Measurements from ENCODE around the gene NRP1. TPM values are rescaled to one million over a fixed set of nuclear protein-coding genes. Genes with fewer than 3 reads are reported as not detected.

Gene NRP1
- polyA plus RNA-seq, 1 of the 3 experiments (the other 2 are of a cell fraction): 129 TPM

DNA sequence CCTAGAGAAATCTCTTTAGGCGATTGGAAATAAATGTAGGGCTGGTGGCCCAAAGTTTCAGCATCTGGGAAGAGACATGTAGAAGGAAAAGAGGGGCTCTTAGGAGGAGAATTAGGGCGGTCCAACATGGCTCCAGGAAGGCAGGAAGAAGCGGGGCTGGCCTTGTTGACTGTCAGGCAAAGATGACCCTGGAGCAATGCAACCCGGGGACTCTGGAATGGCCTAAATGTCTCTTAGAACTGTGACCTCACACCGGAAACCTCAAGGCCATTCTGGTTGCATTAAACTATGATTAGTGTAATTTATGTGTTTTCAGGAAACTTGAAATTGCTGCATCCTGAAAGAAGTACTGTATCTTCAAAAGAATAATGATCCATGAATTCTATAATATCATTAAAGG lies 66.8 kb downstream of the NRP1 start:
- Histone ChIP-seq H3K27me3 (ENCODE audit: insufficient read depth) (no peaks in the 10 kb centered on the region), H3F3A (replicated peaks; ENCODE audit: insufficient read depth) (peaks cover 63% of the 10 kb centered on the region), H3K9ac (no peak overlapping the region), H2AFZ (ENCODE audit: low read depth) (no peak overlapping the region), H3K9me2 (no peaks in the 10 kb centered on the region), H3K36me3 (replicated peaks in 1 of 2; ENCODE audit: control insufficient read depth in 1 of 2, insufficient read depth in 2 of 2, low read length in 1 of 2) (peaks cover 25 to 65% of the 10 kb centered on the region in 2 experiments), H3K4me1 (ENCODE audit: control insufficient read depth in 1 of 2, insufficient read depth in 2 of 2, low read depth in 1 of 2, low read length in 1 of 2) (peaks cover 14 to 40% of the 10 kb centered on the region in 2 experiments), H3K27ac (ENCODE audit: low read depth in 2 of 2, low read length in 1 of 2) (peak overlapping the region in 1 of 2 experiments; percentile 97; a peak in 1 of 4 replicates), H3K4me3 (ENCODE audit: low read depth in 2 of 2, low read length in 1 of 2) (no peak overlapping the region), H3K4me2 (no peak overlapping the region), H3K79me2 (ENCODE audit: insufficient read depth) (peaks cover 72% of the 10 kb centered on the region), H3K9me3 (no peaks in the 10 kb centered on the region), H4K20me1 (ENCODE audit: insufficient read depth) (no peaks in the 10 kb centered on the region; the same call in 1 of the 2 replicates)
- ChIA-PET CTCF (no interaction called here), POLR2A (no interaction called here)
- TF ChIP-seq GATA2 (CRISPR knock-in tag; IDR thresholded peaks at IDR 0.05): no peak
- no peak for TF ChIP-seq RXRA (IDR thresholded peaks at IDR 0.05; ENCODE audit: borderline replicate concordance, low read depth)
- TF ChIP-seq, protein P1, sequence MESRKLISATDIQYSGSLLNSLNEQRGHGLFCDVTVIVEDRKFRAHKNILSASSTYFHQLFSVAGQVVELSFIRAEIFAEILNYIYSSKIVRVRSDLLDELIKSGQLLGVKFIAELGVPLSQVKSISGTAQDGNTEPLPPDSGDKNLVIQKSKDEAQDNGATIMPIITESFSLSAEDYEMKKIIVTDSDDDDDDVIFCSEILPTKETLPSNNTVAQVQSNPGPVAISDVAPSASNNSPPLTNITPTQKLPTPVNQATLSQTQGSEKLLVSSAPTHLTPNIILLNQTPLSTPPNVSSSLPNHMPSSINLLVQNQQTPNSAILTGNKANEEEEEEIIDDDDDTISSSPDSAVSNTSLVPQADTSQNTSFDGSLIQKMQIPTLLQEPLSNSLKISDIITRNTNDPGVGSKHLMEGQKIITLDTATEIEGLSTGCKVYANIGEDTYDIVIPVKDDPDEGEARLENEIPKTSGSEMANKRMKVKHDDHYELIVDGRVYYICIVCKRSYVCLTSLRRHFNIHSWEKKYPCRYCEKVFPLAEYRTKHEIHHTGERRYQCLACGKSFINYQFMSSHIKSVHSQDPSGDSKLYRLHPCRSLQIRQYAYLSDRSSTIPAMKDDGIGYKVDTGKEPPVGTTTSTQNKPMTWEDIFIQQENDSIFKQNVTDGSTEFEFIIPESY (IDR thresholded peaks at IDR 0.05; ENCODE audit: borderline replicate concordance, low read depth): no peak
- WGBS (ENCODE audit: low lambda C conversion rate): 95% methylated on average over 5 of the region's 5 CpGs
- no peak for DNase-seq

DNA sequence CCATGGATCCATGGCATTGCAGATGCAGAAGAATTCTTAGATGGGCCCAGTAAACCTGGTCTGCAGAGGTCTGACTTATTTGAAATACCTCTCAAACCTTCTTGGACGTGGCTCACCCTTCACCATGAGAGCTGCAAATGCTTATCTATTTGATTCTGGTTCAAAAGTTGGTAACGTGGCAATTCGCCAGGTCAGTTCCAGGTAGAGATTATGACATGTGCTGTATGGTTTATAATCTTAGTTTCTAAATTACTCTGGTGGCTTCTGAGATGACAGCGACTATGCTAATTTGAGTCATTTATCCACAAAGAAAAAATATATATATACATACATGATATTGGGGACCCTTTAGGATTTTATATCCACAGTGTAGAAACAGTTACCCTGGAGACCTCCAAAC lies 68.8 kb downstream of the NRP1 start:
- peaks cover 0 to 21% of the 10 kb centered on the region in 2 experiments for H3K4me1 ChIP-seq (ENCODE audit: control insufficient read depth in 1 of 2, insufficient read depth in 2 of 2, low read depth in 1 of 2, low read length in 1 of 2)
- H3F3A ChIP-seq (replicated peaks; ENCODE audit: insufficient read depth): peaks cover 57% of the 10 kb centered on the region
- H4K20me1 ChIP-seq (ENCODE audit: insufficient read depth): no peaks in the 10 kb centered on the region
- POLR2A ChIA-PET: no interaction called here
- peak overlapping the region; percentile 56; the same call in 1 of the 2 replicates for H3K4me2 ChIP-seq
- TF ChIP-seq FOXJ3 (CRISPR knock-in tag; IDR thresholded peaks at IDR 0.05) (no peak), NFIC (IDR thresholded peaks at IDR 0.05; ENCODE audit: borderline replicate concordance) (0 out of 2 replicates have a peak, but pooled peaks have one; percentile 11)
- H3K27me3 ChIP-seq (ENCODE audit: insufficient read depth): no peaks in the 10 kb centered on the region
- H3K36me3 ChIP-seq (replicated peaks in 1 of 2; ENCODE audit: control insufficient read depth in 1 of 2, insufficient read depth in 2 of 2, low read length in 1 of 2): peaks cover 28 to 79% of the 10 kb centered on the region in 2 experiments
- H3K27ac ChIP-seq (ENCODE audit: low read depth in 2 of 2, low read length in 1 of 2): peak overlapping the region in 1 of 2 experiments; percentile 97; a peak in 2 of 4 replicates
- no peaks in the 10 kb centered on the region for H3K9me3 ChIP-seq
- DNase-seq: no peak
- no peak overlapping the region for H3K9ac ChIP-seq
- H3K9me2 ChIP-seq: no peaks in the 10 kb centered on the region
- WGBS (ENCODE audit: low lambda C conversion rate): 89% methylated on average over 4 of the region's 4 CpGs
- H2AFZ ChIP-seq (ENCODE audit: low read depth): no peak overlapping the region
- H3K79me2 ChIP-seq (ENCODE audit: insufficient read depth): peaks cover 74% of the 10 kb centered on the region
- CTCF ChIA-PET: no interaction called here
- no peak overlapping the region for H3K4me3 ChIP-seq (ENCODE audit: low read depth in 2 of 2, low read length in 1 of 2)

DNA sequence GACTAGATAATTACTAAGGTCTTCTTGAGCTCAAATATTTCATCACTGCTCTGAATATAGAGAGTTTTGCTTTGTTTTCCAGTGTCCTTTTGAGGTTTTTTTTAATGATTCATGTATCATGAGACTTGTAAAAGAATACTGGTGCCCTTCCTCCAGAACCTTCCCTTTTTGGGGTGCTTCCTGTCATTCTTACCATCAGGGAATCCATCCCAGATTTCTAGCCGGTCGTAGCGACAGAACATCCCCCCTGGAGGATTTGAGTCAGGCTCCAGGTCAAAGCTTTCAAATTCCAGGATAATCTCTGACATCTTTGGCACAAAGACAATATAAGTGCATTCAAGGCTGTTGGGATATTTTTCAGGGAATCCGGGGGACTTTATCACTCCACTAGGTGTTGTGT lies 71.0 kb downstream of the NRP1 start:
- H3F3A ChIP-seq (replicated peaks; ENCODE audit: insufficient read depth): peaks cover 69% of the 10 kb centered on the region
- H3K9ac ChIP-seq: peak overlapping the region; percentile 60
- peaks cover 3 to 31% of the 10 kb centered on the region in 2 experiments for H3K4me1 ChIP-seq (ENCODE audit: control insufficient read depth in 1 of 2, insufficient read depth in 2 of 2, low read depth in 1 of 2, low read length in 1 of 2)
- CTCF ChIA-PET: no interaction called here
- H3K9me3 ChIP-seq: no peaks in the 10 kb centered on the region
- no peaks in the 10 kb centered on the region for H3K9me2 ChIP-seq
- no peaks in the 10 kb centered on the region for H4K20me1 ChIP-seq (ENCODE audit: insufficient read depth)
- 10% methylated on average over 4 of the region's 4 CpGs for WGBS (ENCODE audit: low lambda C conversion rate)
- POLR2A ChIA-PET: no interaction called here
- H3K27me3 ChIP-seq (ENCODE audit: insufficient read depth): no peaks in the 10 kb centered on the region
- no peak overlapping the region for H3K4me3 ChIP-seq (ENCODE audit: low read depth in 2 of 2, low read length in 1 of 2)
- no peak for DNase-seq
- peaks cover 68% of the 10 kb centered on the region for H3K79me2 ChIP-seq (ENCODE audit: insufficient read depth)
- H3K27ac ChIP-seq (ENCODE audit: low read depth in 2 of 2, low read length in 1 of 2): peak overlapping the region; percentile 86 to 97
- H2AFZ ChIP-seq (ENCODE audit: low read depth): no peak overlapping the region
- peaks cover 16 to 76% of the 10 kb centered on the region in 2 experiments for H3K36me3 ChIP-seq (replicated peaks in 1 of 2; ENCODE audit: control insufficient read depth in 1 of 2, insufficient read depth in 2 of 2, low read length in 1 of 2)
- peak overlapping the region; percentile 56 for H3K4me2 ChIP-seq
- TF ChIP-seq FOXM1 (IDR thresholded peaks at IDR 0.05; ENCODE audit: low read depth): no peak
- TF ChIP-seq, protein P2, sequence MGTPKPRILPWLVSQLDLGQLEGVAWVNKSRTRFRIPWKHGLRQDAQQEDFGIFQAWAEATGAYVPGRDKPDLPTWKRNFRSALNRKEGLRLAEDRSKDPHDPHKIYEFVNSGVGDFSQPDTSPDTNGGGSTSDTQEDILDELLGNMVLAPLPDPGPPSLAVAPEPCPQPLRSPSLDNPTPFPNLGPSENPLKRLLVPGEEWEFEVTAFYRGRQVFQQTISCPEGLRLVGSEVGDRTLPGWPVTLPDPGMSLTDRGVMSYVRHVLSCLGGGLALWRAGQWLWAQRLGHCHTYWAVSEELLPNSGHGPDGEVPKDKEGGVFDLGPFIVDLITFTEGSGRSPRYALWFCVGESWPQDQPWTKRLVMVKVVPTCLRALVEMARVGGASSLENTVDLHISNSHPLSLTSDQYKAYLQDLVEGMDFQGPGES (IDR thresholded peaks at IDR 0.05; ENCODE audit: low read depth, low read length): no peak
- TF ChIP-seq, protein P3, sequence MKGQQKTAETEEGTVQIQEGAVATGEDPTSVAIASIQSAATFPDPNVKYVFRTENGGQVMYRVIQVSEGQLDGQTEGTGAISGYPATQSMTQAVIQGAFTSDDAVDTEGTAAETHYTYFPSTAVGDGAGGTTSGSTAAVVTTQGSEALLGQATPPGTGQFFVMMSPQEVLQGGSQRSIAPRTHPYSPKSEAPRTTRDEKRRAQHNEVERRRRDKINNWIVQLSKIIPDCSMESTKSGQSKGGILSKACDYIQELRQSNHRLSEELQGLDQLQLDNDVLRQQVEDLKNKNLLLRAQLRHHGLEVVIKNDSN (IDR thresholded peaks at IDR 0.05; ENCODE audit: borderline replicate concordance, low read depth): no peak
- TF ChIP-seq, protein P4, sequence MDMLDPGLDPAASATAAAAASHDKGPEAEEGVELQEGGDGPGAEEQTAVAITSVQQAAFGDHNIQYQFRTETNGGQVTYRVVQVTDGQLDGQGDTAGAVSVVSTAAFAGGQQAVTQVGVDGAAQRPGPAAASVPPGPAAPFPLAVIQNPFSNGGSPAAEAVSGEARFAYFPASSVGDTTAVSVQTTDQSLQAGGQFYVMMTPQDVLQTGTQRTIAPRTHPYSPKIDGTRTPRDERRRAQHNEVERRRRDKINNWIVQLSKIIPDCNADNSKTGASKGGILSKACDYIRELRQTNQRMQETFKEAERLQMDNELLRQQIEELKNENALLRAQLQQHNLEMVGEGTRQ (IDR thresholded peaks at IDR 0.05; ENCODE audit: borderline replicate concordance, low read depth, low read length): no peak
- TF ChIP-seq SMC3 (IDR thresholded peaks at IDR 0.05; ENCODE audit: low read depth, low read length): no peak
- no peak for TF ChIP-seq FOXJ3 (CRISPR knock-in tag; IDR thresholded peaks at IDR 0.05)
- no peak for TF ChIP-seq GATA2 (CRISPR knock-in tag; IDR thresholded peaks at IDR 0.05)
- TF ChIP-seq RXRA (IDR thresholded peaks at IDR 0.05; ENCODE audit: borderline replicate concordance, low read depth): peak; percentile 41; the same call in 1 of the 2 replicates
- TF ChIP-seq TCF12 (IDR thresholded peaks at IDR 0.05): peak; percentile 55
- TF ChIP-seq, protein P5, sequence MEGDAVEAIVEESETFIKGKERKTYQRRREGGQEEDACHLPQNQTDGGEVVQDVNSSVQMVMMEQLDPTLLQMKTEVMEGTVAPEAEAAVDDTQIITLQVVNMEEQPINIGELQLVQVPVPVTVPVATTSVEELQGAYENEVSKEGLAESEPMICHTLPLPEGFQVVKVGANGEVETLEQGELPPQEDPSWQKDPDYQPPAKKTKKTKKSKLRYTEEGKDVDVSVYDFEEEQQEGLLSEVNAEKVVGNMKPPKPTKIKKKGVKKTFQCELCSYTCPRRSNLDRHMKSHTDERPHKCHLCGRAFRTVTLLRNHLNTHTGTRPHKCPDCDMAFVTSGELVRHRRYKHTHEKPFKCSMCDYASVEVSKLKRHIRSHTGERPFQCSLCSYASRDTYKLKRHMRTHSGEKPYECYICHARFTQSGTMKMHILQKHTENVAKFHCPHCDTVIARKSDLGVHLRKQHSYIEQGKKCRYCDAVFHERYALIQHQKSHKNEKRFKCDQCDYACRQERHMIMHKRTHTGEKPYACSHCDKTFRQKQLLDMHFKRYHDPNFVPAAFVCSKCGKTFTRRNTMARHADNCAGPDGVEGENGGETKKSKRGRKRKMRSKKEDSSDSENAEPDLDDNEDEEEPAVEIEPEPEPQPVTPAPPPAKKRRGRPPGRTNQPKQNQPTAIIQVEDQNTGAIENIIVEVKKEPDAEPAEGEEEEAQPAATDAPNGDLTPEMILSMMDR (IDR thresholded peaks at IDR 0.05): no peak
- no peak for TF ChIP-seq GABPA (IDR thresholded peaks at IDR 0.05; ENCODE audit: low read depth)
- TF ChIP-seq RAD21 (IDR thresholded peaks at IDR 0.05; ENCODE audit: low read length): no peak
- no peak for TF ChIP-seq TAF1 (IDR thresholded peaks at IDR 0.05; ENCODE audit: borderline replicate concordance, low read depth, low read length)

Measured in SK-N-SH (cell line).